SK-N-SH (cell line): ENCODE data around the gene UBE3D. TPM values are rescaled to one million over a fixed set of nuclear protein-coding genes. Genes with fewer than 3 reads are reported as not detected.
A peak's percentile ranks its signal among the peaks of the same experiment; 100 is the strongest.

Experiments used
- CTCF ChIA-PET: fragments of 300-600, 350-600 bp; formaldehyde crosslinking; extraction: SDS; loops from one replicate; lab custom pipeline; 2021; lab: Yijun Ruan, JAX
- POLR2A ChIA-PET: fragments of 350-600 bp; sonication (Branson Sonifier 250); formaldehyde crosslinking; extraction: SDS; loops from one replicate; lab custom pipeline; 2020; ENCODE audit warnings: antibody characterized with exemption, inconsistent platforms; lab: Yijun Ruan, JAX
- DNase-seq: peaks from one replicate; pipeline ENCODE4 v3.0.0; 2012
- H2AFZ ChIP-seq: fragments of 200-600 bp; sonication (generic); 2 replicates; pipeline ENCODE4 v1.8.1; 2016; ENCODE audit warnings: antibody characterized with exemption, mild to moderate bottlenecking, low read depth
- H3F3A ChIP-seq: fragments of 200-600 bp; sonication (generic); replicated peaks from 2 replicates; pipeline ENCODE3; 2016; ENCODE audit warnings: antibody characterized with exemption, mild to moderate bottlenecking; ENCODE audit not compliant: insufficient read depth
- H3K27ac ChIP-seq, 2 experiments: fragments of 200-500 bp in 1 of 2; fragments of 200-600 bp in 1 of 2; sonication (Bioruptor generic) in 1 of 2; sonication (generic), shearing (Covaris generic) in 1 of 2; 2 replicates each; pipeline versions ENCODE4 v1.5.1 to v1.6.1; 2014 to 2016; ENCODE audit warnings: low read depth in 2 of 2, inconsistent platforms in 1 of 2, low read length in 1 of 2, mild to moderate bottlenecking in 1 of 2, mixed read lengths in 1 of 2
- H3K27me3 ChIP-seq: fragments of 200-600 bp; sonication (generic), shearing (Covaris generic); 2 replicates; pipeline ENCODE4 v1.6.1; 2016; ENCODE audit warnings: mixed run types; ENCODE audit not compliant: insufficient read depth
- H3K36me3 ChIP-seq, 2 experiments: fragments of 200-500 bp in 1 of 2; fragments of 200-600 bp in 1 of 2; sonication (Bioruptor generic) in 1 of 2; sonication (generic) in 1 of 2; replicated peaks in 1 of 2; 2 replicates each; pipeline versions ENCODE3 to v1.5.1; 2014 to 2016; ENCODE audit warnings: low read length in 1 of 2, mild to moderate bottlenecking in 1 of 2; ENCODE audit not compliant: insufficient read depth in 2 of 2, control insufficient read depth in 1 of 2
- H3K4me1 ChIP-seq, 2 experiments: fragments of 200-500 bp in 1 of 2; fragments of 200-600 bp in 1 of 2; sonication (Bioruptor generic) in 1 of 2; sonication (generic), shearing (Covaris generic) in 1 of 2; 2 replicates each; pipeline versions ENCODE4 v1.5.1 to v1.6.1; 2014 to 2016; ENCODE audit warnings: low read depth in 1 of 2, low read length in 1 of 2, mixed run types in 1 of 2; ENCODE audit not compliant: insufficient read depth in 2 of 2, control insufficient read depth in 1 of 2
- H3K4me2 ChIP-seq: fragments of 200-600 bp; sonication (generic), shearing (Covaris generic); 2 replicates; pipeline ENCODE4 v1.6.1; 2017; ENCODE audit warnings: mixed run types
- H3K4me3 ChIP-seq, 2 experiments: fragments of 200-500 bp in 1 of 2; fragments of 200-600 bp in 1 of 2; sonication (Bioruptor generic) in 1 of 2; sonication (generic), shearing (Covaris generic) in 1 of 2; 2 replicates each; pipeline versions ENCODE4 v1.5.1 to v1.8.1; 2014 to 2016; ENCODE audit warnings: low read depth in 2 of 2, inconsistent platforms in 1 of 2, low read length in 1 of 2, mild to moderate bottlenecking in 1 of 2, mixed read lengths in 1 of 2, moderate library complexity in 1 of 2
- H3K79me2 ChIP-seq: fragments of 200-600 bp; sonication (generic); 2 replicates; pipeline ENCODE4 v1.8.1; 2017; ENCODE audit warnings: mild to moderate bottlenecking; ENCODE audit not compliant: insufficient read depth
- H3K9ac ChIP-seq: fragments of 200-600 bp; sonication (generic); 2 replicates; pipeline ENCODE4 v1.6.1; 2017; ENCODE audit warnings: mixed run types
- H3K9me2 ChIP-seq: fragments of 200-600 bp; sonication (generic); 2 replicates; pipeline ENCODE4 v1.6.1; 2017; ENCODE audit warnings: mixed run types
- H3K9me3 ChIP-seq: fragments of 200-600 bp; sonication (generic); 2 replicates; pipeline ENCODE4 v1.6.1; 2017; ENCODE audit warnings: mixed run types, mild to moderate bottlenecking, moderate library complexity
- H4K20me1 ChIP-seq: fragments of 200-600 bp; sonication (generic); 2 replicates; pipeline ENCODE4 v1.6.1; 2017; ENCODE audit warnings: mild to moderate bottlenecking, mixed run types; ENCODE audit not compliant: insufficient read depth
- CHD2 ChIP-seq: fragments of 150-350 bp; IDR thresholded peaks from 2 replicates; pipeline ENCODE4 v1.6.1; 2018; ENCODE audit warnings: low read length; ENCODE audit not compliant: partially characterized antibody
- CTCF ChIP-seq: fragments of 200-600 bp; sonication (generic); IDR thresholded peaks from 2 replicates; pipeline ENCODE4 v1.6.1; 2017; ENCODE audit warnings: antibody characterized with exemption, mild to moderate bottlenecking, moderate library complexity
- EP300 ChIP-seq, 2 experiments: IDR thresholded peaks; 2 replicates each; pipeline versions ENCODE4 v1.4.0 to v1.6.1; 2012; ENCODE audit warnings: borderline replicate concordance in 1 of 2, low read depth in 1 of 2, low read length in 1 of 2
- EZH2phosphoT487 ChIP-seq: fragments of 200-600 bp; sonication (generic); IDR thresholded peaks from 2 replicates; pipeline ENCODE4 v1.6.1; 2017; ENCODE audit warnings: low read depth, mixed run types, mild to moderate bottlenecking, antibody characterized with exemption, moderate library complexity, borderline replicate concordance
- FOXJ3 ChIP-seq: sonication (generic); formaldehyde crosslinking; IDR thresholded peaks from 2 replicates; pipeline ENCODE4 v1.5.1; 2020; ENCODE audit warnings: mild to moderate bottlenecking, missing genetic modification reagents
- GABPA ChIP-seq: IDR thresholded peaks from 2 replicates; pipeline ENCODE4 v1.4.0; 2012; ENCODE audit warnings: low read depth, mild to moderate bottlenecking
- GATA2 ChIP-seq: sonication (generic); formaldehyde crosslinking; IDR thresholded peaks from 2 replicates; pipeline ENCODE4 v1.5.0; 2020; ENCODE audit warnings: mild to moderate bottlenecking, missing genetic modification reagents
- JUND ChIP-seq: IDR thresholded peaks from 2 replicates; pipeline ENCODE4 v1.4.0; 2012
- NRF1 ChIP-seq: IDR thresholded peaks from 2 replicates; pipeline ENCODE4 v1.6.1; 2012; ENCODE audit warnings: low read depth, mild to moderate bottlenecking, low read length
- REST ChIP-seq: IDR thresholded peaks from 2 replicates; pipeline ENCODE4 v1.6.1; 2012; ENCODE audit warnings: mild to moderate bottlenecking, low read depth, low read length, moderate library complexity
- SMC3 ChIP-seq: IDR thresholded peaks from 2 replicates; pipeline ENCODE4 v1.6.1; 2012; ENCODE audit warnings: low read depth, low read length, improper control_type of control experiment
- TCF12 ChIP-seq: IDR thresholded peaks from 2 replicates; pipeline ENCODE4 v1.4.0; 2012
- TEAD4 ChIP-seq: IDR thresholded peaks from 2 replicates; pipeline ENCODE4 v1.4.0; 2012; ENCODE audit warnings: mild to moderate bottlenecking, borderline replicate concordance; ENCODE audit not compliant: insufficient read depth
- USF1 ChIP-seq: IDR thresholded peaks from 2 replicates; pipeline ENCODE4 v1.4.0; 2012; ENCODE audit warnings: low read depth, borderline replicate concordance
- USF2 ChIP-seq: fragments of 150-350 bp; IDR thresholded peaks from 2 replicates; pipeline ENCODE4 v1.6.1; 2017; ENCODE audit warnings: antibody characterized with exemption, low read length, low read depth, borderline replicate concordance
- YY1 ChIP-seq: IDR thresholded peaks from 2 replicates; pipeline ENCODE4 v1.4.0; 2012; ENCODE audit warnings: low read depth, mild to moderate bottlenecking
- WGBS: methylation state at CpG from one replicate; pipeline ENCODE4 v1.1.6; 2017; ENCODE audit warnings: low lambda C conversion rate; 5-methylcytosine and 5-hydroxymethylcytosine counted together
- polyA plus RNA-seq, 3 experiments: library from polyadenylated mRNA; depleted of rRNA; stranded (reverse); fragments of >200 nt; gene quantifications; 2 replicates each; pipeline ENCODE4 v1.2.3, GENCODE V29; 2012
- TF ChIP-seq, protein P1 (sequence below): IDR thresholded peaks from 2 replicates; pipeline ENCODE4; 2012

Gene UBE3D
- polyA plus RNA-seq, 1 of the 3 experiments (the other 2 are of a cell fraction): 3.4 TPM

GRCh38 chr6:83065511-83066192 lies at the start of gene UBE3D (continued):
- TF ChIP-seq CHD2 (no peak), TCF12 (no peak), NRF1 (peak; percentile 82), YY1 (peak; percentile 53; the same call in 1 of the 2 replicates), REST (no peak), JUND (no peak)
- TF ChIP-seq, protein P1, sequence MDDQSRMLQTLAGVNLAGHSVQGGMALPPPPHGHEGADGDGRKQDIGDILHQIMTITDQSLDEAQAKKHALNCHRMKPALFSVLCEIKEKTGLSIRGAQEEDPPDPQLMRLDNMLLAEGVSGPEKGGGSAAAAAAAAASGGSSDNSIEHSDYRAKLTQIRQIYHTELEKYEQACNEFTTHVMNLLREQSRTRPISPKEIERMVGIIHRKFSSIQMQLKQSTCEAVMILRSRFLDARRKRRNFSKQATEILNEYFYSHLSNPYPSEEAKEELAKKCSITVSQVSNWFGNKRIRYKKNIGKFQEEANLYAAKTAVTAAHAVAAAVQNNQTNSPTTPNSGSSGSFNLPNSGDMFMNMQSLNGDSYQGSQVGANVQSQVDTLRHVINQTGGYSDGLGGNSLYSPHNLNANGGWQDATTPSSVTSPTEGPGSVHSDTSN: no peak

- CTCF ChIA-PET: no interaction called here
- no peak for TF ChIP-seq TEAD4
- TF ChIP-seq GABPA: no peak
- no peak for TF ChIP-seq EP300 (IDR thresholded peaks at IDR 0.05; ENCODE audit: borderline replicate concordance in 1 of 2, low read depth in 1 of 2, low read length in 1 of 2)
- TF ChIP-seq REST: no peak
- TF ChIP-seq USF1: no peak
- no peak for TF ChIP-seq GATA2
- no peak for TF ChIP-seq CTCF
- TF ChIP-seq YY1: no peak
- TF ChIP-seq SMC3: no peak
- no peak for TF ChIP-seq USF2
- TF ChIP-seq NRF1: no peak
- no peak for TF ChIP-seq JUND
- no peak for TF ChIP-seq FOXJ3 (CRISPR knock-in tag)
- no peak for TF ChIP-seq EZH2phosphoT487
Observed at GRCh38 chr6:83114164-83114563, 48.5 kb upstream of the UBE3D start.

More at GRCh38 chr6:83114164-83114563, 48.5 kb upstream of the UBE3D start:
- Histone ChIP-seq H3K9me2 (no peaks in the 10 kb centered on the region), H3K36me3 (peaks cover 18 to 38% of the 10 kb centered on the region in 2 experiments), H3K9me3 (no peaks in the 10 kb centered on the region), H3K27ac (no peak overlapping the region), H3K4me1 (no peaks in the 10 kb centered on the region), H3K4me3 (no peak overlapping the region), H2AFZ (no peak overlapping the region), H4K20me1 (no peaks in the 10 kb centered on the region), H3K79me2 (no peaks in the 10 kb centered on the region), H3K9ac (no peak overlapping the region), H3K27me3 (no peaks in the 10 kb centered on the region), H3K4me2 (no peak overlapping the region), H3F3A (peaks cover 3% of the 10 kb centered on the region)
- DNase-seq: no peak
- POLR2A ChIA-PET: no interaction called here
- WGBS: 86% methylated on average over 1 of the region's 1 CpG
